Kidney (tissue), 14 donors: ENCODE results near the gene GTPBP1. TPM values are rescaled to one million over a fixed set of nuclear protein-coding genes. Genes with fewer than 3 reads are reported as not detected.
A peak's percentile ranks its signal among the peaks of the same experiment; 100 is the strongest.

ENCODE experiments used
- DNase-seq, 5 donors: peaks; one replicate each; pipeline ENCODE4 v3.0.0-alpha.2; 2013 to 2020
- FAIRE-seq: peaks from 2 replicates; lab custom pipeline; 2012; peaks lifted over from hg19 to GRCh38; lab: Jason Lieb, UNC
- H3K27ac ChIP-seq, 2 donors: one replicate each; pipeline ENCODE4 v1.7.0; 2013; ENCODE audit warnings: low read depth in 2 of 2, low read length in 2 of 2, inconsistent platforms in 1 of 2
- H3K27me3 ChIP-seq: one replicate; pipeline ENCODE4 v1.7.1; 2013; ENCODE audit warnings: low read length, inconsistent platforms; ENCODE audit not compliant: control insufficient read depth, insufficient read depth
- H3K36me3 ChIP-seq, 3 donors: one replicate each; pipeline versions ENCODE4 v1.7.0 to v1.7.1; 2013; ENCODE audit warnings: low read length in 3 of 3, control low read depth in 1 of 3, inconsistent platforms in 1 of 3; ENCODE audit not compliant: insufficient read depth in 3 of 3, control insufficient read depth in 2 of 3
- H3K4me1 ChIP-seq, 3 donors: one replicate each; pipeline versions ENCODE4 v1.7.0 to v1.7.1; 2013; ENCODE audit warnings: low read length in 3 of 3, inconsistent platforms in 1 of 3, low read depth in 1 of 3; ENCODE audit not compliant: control insufficient read depth in 2 of 3, insufficient read depth in 2 of 3
- H3K4me3 ChIP-seq, 3 donors: one replicate each; pipeline versions ENCODE4 v1.7.0 to v1.8.1; 2013; ENCODE audit warnings: low read length in 3 of 3, control low read depth in 1 of 3, inconsistent platforms in 1 of 3
- H3K9ac ChIP-seq, 3 donors: one replicate each; pipeline versions ENCODE4 v1.7.0 to v1.7.1; 2013; ENCODE audit warnings: low read length in 3 of 3, control low read depth in 1 of 3, inconsistent platforms in 1 of 3
- H3K9me3 ChIP-seq, 3 donors: one replicate each; pipeline versions ENCODE4 v1.7.0 to v1.7.1; 2013; ENCODE audit warnings: low read length in 3 of 3, control low read depth in 1 of 3, inconsistent platforms in 1 of 3; ENCODE audit not compliant: control insufficient read depth in 2 of 3, insufficient read depth in 1 of 3
- CTCF ChIP-seq: IDR thresholded peaks from 3 replicates; pipeline ENCODE4 v1.5.1; 2012; ENCODE audit warnings: mild to moderate bottlenecking, moderate library complexity, borderline replicate concordance; ENCODE audit not compliant: insufficient read depth; ENCODE audit errors: extremely low read depth
- intact Hi-C: fragments of 100-400 bp; cut with DNase I; formaldehyde crosslinking; loops from one replicate; pipeline ENCODE4 v1.11.1; 2022
- polyA plus RNA-seq: library from polyadenylated mRNA; stranded (reverse); fragments of 350-450 nt; fragmentation: Illumina TruSeq; extraction: RNeasy Lipid Tissue Mini Kit (QIAGEN cat#74804); gene quantifications from one replicate; pipeline ENCODE4 v1.2.3, GENCODE V29; 2014; ENCODE audit warnings: low read depth, low replicate concordance; ENCODE audit not compliant: insufficient read depth
- total RNA-seq: library from RNA; stranded (reverse); fragmentation: NEBNext Ultra II Directional; extraction: Animal tissue kit (Norgen Biotek cat#: 25700); gene quantifications from one replicate; pipeline ENCODE4 v1.2.1, GENCODE V29; 2021
- donor health status: control.
- donor health status: control.
- donor health status: control.
- donor health status: control.
- donor health status: control.
- donor health status: DM: yes; HTN: yes; CAD: no.
- donor health status: Normal renal cell carcinoma (clear cell type).

Gene GTPBP1
- total and polyA plus RNA-seq, 2 donors from 2014 or later: 11.7 to 52.0 TPM

GRCh38 chr22:38689651-38690050, 16.1 kb upstream of the GTPBP1 start:
- DNase-seq (peak in 1 of 5 donors; percentile 59), FAIRE-seq (no peak)
- Histone ChIP-seq H3K9ac (no peak overlapping the region), H3K4me1 (no peaks in the 10 kb centered on the region), H3K36me3 (peaks cover 3 to 27% (median 24%) of the 10 kb centered on the region in 3 donors), H3K27me3 (no peaks in the 10 kb centered on the region), H3K4me3 (no peak overlapping the region), H3K27ac (no peak overlapping the region), H3K9me3 (no peaks in the 10 kb centered on the region)
- TF ChIP-seq CTCF: no peak
- intact Hi-C loops: no loop called here

- Histone ChIP-seq H3K27me3 (no peaks in the 10 kb centered on the region), H3K9ac (no peak overlapping the region), H3K36me3 (peaks cover 0 to 2% (median under 1%) of the 10 kb centered on the region in 3 donors), H3K27ac (no peak overlapping the region), H3K4me1 (peaks cover 1 to 19% (median 19%) of the 10 kb centered on the region in 3 donors), H3K4me3 (no peak overlapping the region), H3K9me3 (no peaks in the 10 kb centered on the region)
- DNase-seq (no peak), FAIRE-seq (no peak)
- TF ChIP-seq CTCF: no peak
- intact Hi-C loops: no loop called here
Measured at GRCh38 chr22:38694049-38694448, 11.7 kb upstream of the GTPBP1 start.

GRCh38 chr22:38694940-38695339, 10.8 kb upstream of the GTPBP1 start:
- Histone ChIP-seq H3K36me3 (no peaks in the 10 kb centered on the region), H3K4me1 (peaks cover 3 to 28% (median 27%) of the 10 kb centered on the region in 3 donors), H3K9me3 (no peaks in the 10 kb centered on the region), H3K27me3 (no peaks in the 10 kb centered on the region), H3K4me3 (no peak overlapping the region), H3K9ac (no peak overlapping the region), H3K27ac (no peak overlapping the region)
- intact Hi-C loops: no loop called here
- FAIRE-seq (no peak), DNase-seq (no peak)
- no peak for TF ChIP-seq CTCF
